Measurements from ENCODE around the gene NFAM1. TPM values are rescaled to one million over a fixed set of nuclear protein-coding genes. Genes with fewer than 3 reads are reported as not detected.

NFAM1 gene, protein sequence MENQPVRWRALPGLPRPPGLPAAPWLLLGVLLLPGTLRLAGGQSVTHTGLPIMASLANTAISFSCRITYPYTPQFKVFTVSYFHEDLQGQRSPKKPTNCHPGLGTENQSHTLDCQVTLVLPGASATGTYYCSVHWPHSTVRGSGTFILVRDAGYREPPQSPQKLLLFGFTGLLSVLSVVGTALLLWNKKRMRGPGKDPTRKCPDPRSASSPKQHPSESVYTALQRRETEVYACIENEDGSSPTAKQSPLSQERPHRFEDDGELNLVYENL
- total RNA-seq = under 0.01 TPM in 2 replicates

DNA sequence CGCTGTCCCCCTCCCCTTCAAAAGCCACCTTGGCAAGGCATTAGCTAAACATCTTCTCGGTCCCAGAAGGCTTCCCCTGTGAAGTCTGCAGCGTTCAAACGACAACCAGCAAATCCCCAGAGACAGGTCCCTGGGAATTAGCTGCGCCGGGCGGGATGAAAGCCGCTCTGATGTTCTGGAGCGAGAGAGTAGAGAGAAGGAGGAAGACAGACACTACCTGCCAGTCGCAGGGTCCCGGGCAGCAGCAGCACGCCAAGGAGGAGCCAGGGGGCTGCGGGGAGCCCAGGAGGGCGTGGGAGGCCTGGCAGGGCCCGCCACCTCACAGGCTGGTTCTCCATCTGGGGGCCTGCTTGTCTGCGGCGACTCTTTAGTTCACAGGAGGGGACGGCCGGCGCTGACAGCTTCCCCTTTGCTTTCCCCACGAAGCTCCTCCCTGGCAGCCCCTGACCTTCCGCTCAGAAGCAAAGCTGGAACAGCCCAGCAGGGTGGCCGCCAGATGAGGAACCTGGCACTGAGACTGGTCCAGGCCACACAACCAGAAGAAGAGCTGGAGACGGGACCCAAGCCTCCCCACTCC, at the start of gene NFAM1:
Gene NFAM1 (minus strand): TSS at position 384 of the 577 bp plus-strand sequence. CDS start 46 bp downstream, at position 338.
- DNase-seq (ENCODE audit: insufficient read length, low spot score, missing footprints) = peak; percentile 37
- H2AFZ ChIP-seq (ENCODE audit: low read length) = no peak within 1 kb of the TSS
- H3K27ac ChIP-seq (ENCODE audit: low read depth, low read length) = no peak within 1 kb of the TSS
- H3K27me3 ChIP-seq (ENCODE audit: insufficient read depth, low read length) = peaks cover 69% of the 10 kb centered on the region
- no peaks in the 10 kb centered on the region for H3K36me3 ChIP-seq (ENCODE audit: insufficient read depth, low read length)
- TF ChIP-seq, protein P1, sequence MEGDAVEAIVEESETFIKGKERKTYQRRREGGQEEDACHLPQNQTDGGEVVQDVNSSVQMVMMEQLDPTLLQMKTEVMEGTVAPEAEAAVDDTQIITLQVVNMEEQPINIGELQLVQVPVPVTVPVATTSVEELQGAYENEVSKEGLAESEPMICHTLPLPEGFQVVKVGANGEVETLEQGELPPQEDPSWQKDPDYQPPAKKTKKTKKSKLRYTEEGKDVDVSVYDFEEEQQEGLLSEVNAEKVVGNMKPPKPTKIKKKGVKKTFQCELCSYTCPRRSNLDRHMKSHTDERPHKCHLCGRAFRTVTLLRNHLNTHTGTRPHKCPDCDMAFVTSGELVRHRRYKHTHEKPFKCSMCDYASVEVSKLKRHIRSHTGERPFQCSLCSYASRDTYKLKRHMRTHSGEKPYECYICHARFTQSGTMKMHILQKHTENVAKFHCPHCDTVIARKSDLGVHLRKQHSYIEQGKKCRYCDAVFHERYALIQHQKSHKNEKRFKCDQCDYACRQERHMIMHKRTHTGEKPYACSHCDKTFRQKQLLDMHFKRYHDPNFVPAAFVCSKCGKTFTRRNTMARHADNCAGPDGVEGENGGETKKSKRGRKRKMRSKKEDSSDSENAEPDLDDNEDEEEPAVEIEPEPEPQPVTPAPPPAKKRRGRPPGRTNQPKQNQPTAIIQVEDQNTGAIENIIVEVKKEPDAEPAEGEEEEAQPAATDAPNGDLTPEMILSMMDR (IDR thresholded peaks at IDR 0.05; ENCODE audit: extremely low read depth, low read depth, low read length) = no peak
- no peaks in the 10 kb centered on the region for H4K20me1 ChIP-seq (ENCODE audit: insufficient read depth, low read length)
- H3K4me2 ChIP-seq (ENCODE audit: insufficient read depth, low read length) = no peak within 1 kb of the TSS
- no peaks in the 10 kb centered on the region for H3K9me3 ChIP-seq (ENCODE audit: low read depth, low read length)
- H3K4me1 ChIP-seq (ENCODE audit: insufficient read depth, low read length) = no peaks in the 10 kb centered on the region
- H3K4me3 ChIP-seq (ENCODE audit: insufficient read depth, low read length) = no peak within 1 kb of the TSS
- no peaks in the 10 kb centered on the region for H3K79me2 ChIP-seq (ENCODE audit: insufficient read depth, low read length)

DNA sequence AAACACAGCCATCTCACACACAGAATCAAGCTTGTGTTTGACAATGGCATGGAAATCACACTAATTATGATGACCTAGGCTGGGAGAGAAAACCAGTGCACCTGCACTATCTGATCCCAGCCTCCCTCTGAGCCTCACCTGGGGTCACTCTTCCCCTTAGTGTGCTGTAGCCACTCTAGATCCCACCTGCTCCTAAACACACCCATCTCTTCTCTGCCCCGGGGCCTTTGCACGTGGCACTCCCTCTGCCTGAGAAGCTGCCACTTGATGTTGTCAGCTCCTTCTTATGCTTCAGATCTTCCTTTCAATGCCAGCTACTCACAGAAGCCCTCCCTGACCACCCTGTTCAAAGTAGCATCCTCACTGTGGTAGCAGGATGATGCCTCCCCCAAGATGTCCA, 42.9 kb upstream of the NFAM1 start:
- H3K4me1 ChIP-seq (ENCODE audit: insufficient read depth, low read length) = no peaks in the 10 kb centered on the region
- no peak overlapping the region for H3K4me2 ChIP-seq (ENCODE audit: insufficient read depth, low read length)
- H3K79me2 ChIP-seq (ENCODE audit: insufficient read depth, low read length) = no peaks in the 10 kb centered on the region
- no peak for DNase-seq (ENCODE audit: insufficient read length, low spot score, missing footprints)
- no peaks in the 10 kb centered on the region for H3K9me3 ChIP-seq (ENCODE audit: low read depth, low read length)
- H3K4me3 ChIP-seq (ENCODE audit: insufficient read depth, low read length) = no peak overlapping the region
- no peak overlapping the region for H2AFZ ChIP-seq (ENCODE audit: low read length)
- TF ChIP-seq, protein P1 (IDR thresholded peaks at IDR 0.05; ENCODE audit: extremely low read depth, low read depth, low read length) = no peak
- H3K36me3 ChIP-seq (ENCODE audit: insufficient read depth, low read length) = no peaks in the 10 kb centered on the region
- no peak overlapping the region for H3K27ac ChIP-seq (ENCODE audit: low read depth, low read length)
- H4K20me1 ChIP-seq (ENCODE audit: insufficient read depth, low read length) = no peaks in the 10 kb centered on the region
- H3K27me3 ChIP-seq (ENCODE audit: insufficient read depth, low read length) = peaks cover 3% of the 10 kb centered on the region

DNA sequence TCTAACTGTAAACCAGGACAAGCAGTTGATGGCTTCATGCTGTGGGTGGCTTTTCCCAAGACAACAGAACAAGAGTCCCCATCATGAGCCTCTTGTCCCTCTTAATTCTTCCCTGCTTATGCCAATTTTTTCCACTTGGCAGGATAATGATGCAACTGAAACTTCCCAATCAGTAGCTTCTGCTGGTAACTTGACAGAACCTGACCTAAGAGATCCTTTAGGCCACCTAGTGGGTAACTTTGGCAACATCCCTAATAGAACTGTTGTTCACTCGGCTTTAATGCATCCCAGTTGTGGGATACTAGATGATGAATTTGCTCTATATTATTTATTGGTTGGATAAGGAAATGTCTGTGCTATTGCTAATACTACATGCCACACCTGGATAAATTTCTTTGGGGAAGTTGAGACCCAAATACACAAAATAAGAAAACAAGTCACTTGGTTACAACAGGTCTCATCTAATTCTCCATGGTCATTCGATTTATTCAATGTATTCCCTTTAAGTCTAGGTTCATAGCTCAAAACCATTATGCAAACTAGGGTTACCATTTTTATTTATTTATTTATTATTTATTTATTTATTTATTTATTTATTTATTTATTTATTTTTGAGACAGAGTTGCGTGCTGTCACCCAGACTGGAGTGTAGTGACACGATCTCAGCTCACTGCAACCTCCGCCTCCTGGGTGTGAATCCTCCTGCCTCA, 41.4 kb upstream of the NFAM1 start:
- H3K4me3 ChIP-seq (ENCODE audit: insufficient read depth, low read length) = no peak overlapping the region
- no peaks in the 10 kb centered on the region for H3K79me2 ChIP-seq (ENCODE audit: insufficient read depth, low read length)
- no peak overlapping the region for H3K27ac ChIP-seq (ENCODE audit: low read depth, low read length)
- H3K4me2 ChIP-seq (ENCODE audit: insufficient read depth, low read length) = no peak overlapping the region
- TF ChIP-seq, protein P1 (IDR thresholded peaks at IDR 0.05; ENCODE audit: extremely low read depth, low read depth, low read length) = peak; percentile 72
- peaks cover 3% of the 10 kb centered on the region for H3K27me3 ChIP-seq (ENCODE audit: insufficient read depth, low read length)
- no peaks in the 10 kb centered on the region for H4K20me1 ChIP-seq (ENCODE audit: insufficient read depth, low read length)
- H3K9me3 ChIP-seq (ENCODE audit: low read depth, low read length) = no peaks in the 10 kb centered on the region
- DNase-seq (ENCODE audit: insufficient read length, low spot score, missing footprints) = no peak
- H3K4me1 ChIP-seq (ENCODE audit: insufficient read depth, low read length) = no peaks in the 10 kb centered on the region
- no peaks in the 10 kb centered on the region for H3K36me3 ChIP-seq (ENCODE audit: insufficient read depth, low read length)
- no peak overlapping the region for H2AFZ ChIP-seq (ENCODE audit: low read length)

DNA sequence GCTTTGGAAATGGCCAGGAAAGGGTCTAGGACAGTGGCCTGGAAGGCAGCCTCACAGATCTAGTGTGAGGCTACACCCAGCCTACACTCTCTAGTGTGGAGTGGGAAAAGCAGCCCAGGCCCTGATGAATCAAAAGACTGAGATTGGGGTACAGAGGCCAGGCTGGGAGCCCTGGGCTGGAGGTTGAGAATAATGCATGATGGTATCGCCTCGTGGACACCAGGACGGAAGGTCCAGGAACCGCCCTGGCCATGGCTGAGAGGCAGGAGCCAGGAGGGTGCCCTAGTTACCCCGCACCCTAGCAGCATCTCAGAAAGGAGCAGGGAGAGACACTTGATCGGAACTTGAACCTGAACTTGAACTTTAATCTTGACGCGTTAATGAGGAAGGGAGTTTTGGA, 40.5 kb upstream of the NFAM1 start:
- no peaks in the 10 kb centered on the region for H3K4me1 ChIP-seq (ENCODE audit: insufficient read depth, low read length)
- H3K27me3 ChIP-seq (ENCODE audit: insufficient read depth, low read length) = peaks cover 3% of the 10 kb centered on the region
- no peak overlapping the region for H2AFZ ChIP-seq (ENCODE audit: low read length)
- no peaks in the 10 kb centered on the region for H3K9me3 ChIP-seq (ENCODE audit: low read depth, low read length)
- TF ChIP-seq, protein P1 (IDR thresholded peaks at IDR 0.05; ENCODE audit: extremely low read depth, low read depth, low read length) = no peak
- no peak for DNase-seq (ENCODE audit: insufficient read length, low spot score, missing footprints)
- no peaks in the 10 kb centered on the region for H3K36me3 ChIP-seq (ENCODE audit: insufficient read depth, low read length)
- H3K4me3 ChIP-seq (ENCODE audit: insufficient read depth, low read length) = no peak overlapping the region
- no peaks in the 10 kb centered on the region for H4K20me1 ChIP-seq (ENCODE audit: insufficient read depth, low read length)
- no peak overlapping the region for H3K27ac ChIP-seq (ENCODE audit: low read depth, low read length)
- no peaks in the 10 kb centered on the region for H3K79me2 ChIP-seq (ENCODE audit: insufficient read depth, low read length)
- H3K4me2 ChIP-seq (ENCODE audit: insufficient read depth, low read length) = no peak overlapping the region
